Measurements from ENCODE around the gene SPACDR.

SPACDR gene

GRCh38 chr7:100407285-100408180, 56.5 kb downstream of the SPACDR start:
- no peaks in the 10 kb centered on the region for H3K27me3 ChIP-seq (ENCODE audit: control insufficient read depth, insufficient read depth, low read length)
- no peaks in the 10 kb centered on the region for H3K36me3 ChIP-seq (ENCODE audit: control insufficient read depth, insufficient read depth, low read length)
- no peaks in the 10 kb centered on the region for H3K4me1 ChIP-seq (ENCODE audit: control insufficient read depth, insufficient read depth, low read length)
- H3K9me3 ChIP-seq (ENCODE audit: control insufficient read depth, low read length) = no peaks in the 10 kb centered on the region
- no peak overlapping the region for H3K9ac ChIP-seq (ENCODE audit: low read length)
- no peak overlapping the region for H3K4me3 ChIP-seq (ENCODE audit: low read length)

GRCh38 chr7:100406767-100407166, 57.3 kb downstream of the SPACDR start:
- H3K4me3 ChIP-seq (ENCODE audit: low read length) = no peak overlapping the region
- no peaks in the 10 kb centered on the region for H3K4me1 ChIP-seq (ENCODE audit: control insufficient read depth, insufficient read depth, low read length)
- H3K9ac ChIP-seq (ENCODE audit: low read length) = no peak overlapping the region
- no peaks in the 10 kb centered on the region for H3K36me3 ChIP-seq (ENCODE audit: control insufficient read depth, insufficient read depth, low read length)
- no peaks in the 10 kb centered on the region for H3K27me3 ChIP-seq (ENCODE audit: control insufficient read depth, insufficient read depth, low read length)
- H3K9me3 ChIP-seq (ENCODE audit: control insufficient read depth, low read length) = no peaks in the 10 kb centered on the region
